Forelimb muscle (tissue), 1 donor: ENCODE data around the gene GTF2IRD1. TPM values are rescaled to one million over a fixed set of nuclear protein-coding genes. Genes with fewer than 3 reads are reported as not detected.

Experiments used
- polyA plus RNA-seq: library from polyadenylated mRNA; unstranded; fragments of 120-200 nt; gene quantifications from one replicate; pipeline ENCODE4 v1.2.1, GENCODE V29; 2013; ENCODE audit not compliant: insufficient read length

The GTF2IRD1 gene
- polyA plus RNA-seq, 1 donor = 48.0 TPM

Other genes with a start within 250 kb of the GTF2IRD1 start
- gene LAT2, start 243.9 kb upstream of the GTF2IRD1 start, polyA plus RNA-seq = 4.3 TPM
- 38.1 TPM for gene RFC2, start 199.5 kb upstream of the GTF2IRD1 start, polyA plus RNA-seq
- 18.5 TPM for gene CLIP2, start 164.5 kb upstream of the GTF2IRD1 start, polyA plus RNA-seq
- 166 TPM for gene GTF2I, start 203.8 kb downstream of the GTF2IRD1 start, polyA plus RNA-seq